B cell (primary cell): ENCODE data around the gene DIS3L2. TPM values are rescaled to one million over a fixed set of nuclear protein-coding genes. Genes with fewer than 3 reads are reported as not detected.

Experiments
- ATAC-seq: fragments of 200-7000 bp; cut with Tn5 transposase; one replicate; pipeline ENCODE4 v1.10.0; 2021; ENCODE audit warnings: low read depth, mild to moderate bottlenecking, moderate number of reproducible peaks, moderate library complexity
- CTCF ChIA-PET: fragments of 350-600 bp; sonication (Branson Sonifier 250); formaldehyde crosslinking; loops from one replicate; lab custom pipeline; 2021; ENCODE audit warnings: antibody characterized with exemption, inconsistent platforms; lab: Charles Lee
- POLR2A ChIA-PET: fragments of 350-600 bp; sonication (Branson Sonifier 250); formaldehyde crosslinking; loops from one replicate; lab custom pipeline; 2021; ENCODE audit warnings: antibody characterized with exemption; lab: Charles Lee
- DNase-seq: peaks from one replicate; pipeline ENCODE4 v3.0.0; 2013
- H2AFZ ChIP-seq: 2 replicates; pipeline ENCODE4 v1.6.1; 2012; ENCODE audit warnings: mild to moderate bottlenecking, low read depth, low read length; ENCODE audit not compliant: insufficient read depth, poor library complexity, severe bottlenecking
- H3K27ac ChIP-seq, 2 donors: 1 replicate in 1 of 2; 2 replicates in 1 of 2; pipeline ENCODE4 v1.5.1; 2012 to 2013; ENCODE audit warnings: low read length in 2 of 2, mild to moderate bottlenecking in 2 of 2, moderate library complexity in 1 of 2
- H3K27me3 ChIP-seq, 4 experiments: fragments of 200-600 bp in 1 of 4; sonication (generic) in 1 of 4; replicated peaks in 1 of 4; 1 replicate in 2 of 4; 2 replicates in 2 of 4; pipeline versions ENCODE4 v1.6.1 to v1.7.0; 2013 to 2016; ENCODE audit warnings: low read length in 3 of 4, mild to moderate bottlenecking in 2 of 4, mixed read lengths in 1 of 4, moderate library complexity in 1 of 4; ENCODE audit not compliant: insufficient read depth in 4 of 4, control insufficient read depth in 3 of 4; ENCODE audit errors: control extremely low read depth in 1 of 4
- H3K36me3 ChIP-seq, 2 experiments: replicated peaks in 1 of 2; 1 replicate in 1 of 2; 2 replicates in 1 of 2; pipeline versions ENCODE4 v1.6.1 to v1.7.1; 2013; ENCODE audit warnings: low read length in 1 of 2; ENCODE audit not compliant: insufficient read depth in 2 of 2, control insufficient read depth in 1 of 2; ENCODE audit errors: control extremely low read depth in 1 of 2, extremely low read depth in 1 of 2
- H3K4me1 ChIP-seq, 2 donors: fragments of 200-600 bp in 1 of 2; sonication (generic) in 1 of 2; 1 replicate in 1 of 2; 2 replicates in 1 of 2; pipeline versions ENCODE4 v1.5.1 to v1.6.1; 2013 to 2017; ENCODE audit warnings: low read length in 2 of 2; ENCODE audit not compliant: control insufficient read depth in 2 of 2, insufficient read depth in 2 of 2
- H3K4me2 ChIP-seq: replicated peaks from 2 replicates; pipeline ENCODE3; 2012; ENCODE audit warnings: mild to moderate bottlenecking, low read depth, low read length; ENCODE audit not compliant: poor library complexity, severe bottlenecking
- H3K4me3 ChIP-seq, 5 experiments: fragments of 200-600 bp in 1 of 5; sonication (generic) in 1 of 5; 1 replicate in 3 of 5; 2 replicates in 2 of 5; pipeline versions ENCODE4 v1.5.1 to v1.7.0; 2011 to 2016; ENCODE audit warnings: low read length in 4 of 5, mild to moderate bottlenecking in 4 of 5, low read depth in 2 of 5, control low read depth in 1 of 5, moderate library complexity in 1 of 5; ENCODE audit not compliant: insufficient read depth in 1 of 5; ENCODE audit errors: control extremely low read depth in 1 of 5, extremely low read depth in 1 of 5
- H3K79me2 ChIP-seq: fragments of 200-600 bp; sonication (generic); one replicate; pipeline ENCODE4 v1.6.0; 2016; ENCODE audit warnings: low read length; ENCODE audit not compliant: control insufficient read depth, insufficient read depth
- H3K9ac ChIP-seq: fragments of 200-600 bp; sonication (generic); 2 replicates; pipeline ENCODE4 v1.6.1; 2017; ENCODE audit warnings: mild to moderate bottlenecking, low read length, moderate library complexity
- H3K9me3 ChIP-seq, 3 donors: one replicate each; pipeline versions ENCODE4 v1.6.1 to v1.7.1; 2013; ENCODE audit warnings: low read length in 2 of 3; ENCODE audit not compliant: control insufficient read depth in 2 of 3, insufficient read depth in 1 of 3; ENCODE audit errors: control extremely low read depth in 1 of 3
- H4K20me1 ChIP-seq: 2 replicates; pipeline ENCODE4 v1.6.0; 2012; ENCODE audit warnings: mild to moderate bottlenecking, low read length; ENCODE audit not compliant: insufficient read depth, control insufficient read depth, poor library complexity, severe bottlenecking
- H3K27ac Mint-ChIP-seq: one replicate; pipeline ENCODE4 v1.8.0; 2021; ENCODE audit warnings: mixed read lengths
- H3K27me3 Mint-ChIP-seq: one replicate; pipeline ENCODE4 v1.8.0; 2021; ENCODE audit warnings: mixed read lengths
- H3K4me1 Mint-ChIP-seq: one replicate; pipeline ENCODE4 v1.8.0; 2021; ENCODE audit warnings: mixed read lengths
- H3K4me3 Mint-ChIP-seq: one replicate; pipeline ENCODE4 v1.8.0; 2021; ENCODE audit warnings: mixed read lengths
- H3K9me3 Mint-ChIP-seq: one replicate; pipeline ENCODE4 v1.8.0; 2022; ENCODE audit warnings: mixed read lengths; ENCODE audit not compliant: insufficient read depth
- CTCF ChIP-seq: fragments of 200-600 bp; IDR thresholded peaks from one replicate; pipeline ENCODE4 v1.8.0; 2022; ENCODE audit warnings: antibody characterized with exemption, mild to moderate bottlenecking
- EZH2 ChIP-seq: IDR thresholded peaks from 2 replicates; pipeline ENCODE4 v1.6.1; 2012; ENCODE audit warnings: borderline replicate concordance, low read depth, mild to moderate bottlenecking, moderate library complexity, low read length; ENCODE audit not compliant: insufficient read depth, poor library complexity, severe bottlenecking
- WGBS: methylation state at CpG from one replicate; pipeline ENCODE4 v1.1.5; 2013; ENCODE audit warnings: missing lambda C conversion rate; ENCODE audit not compliant: insufficient coverage; 5-methylcytosine and 5-hydroxymethylcytosine counted together
- intact Hi-C: fragments of 100-400 bp; cut with micrococcal nuclease; formaldehyde crosslinking; loops from one replicate; pipeline ENCODE4 v1.10.0; 2022
- polyA plus RNA-seq: library from polyadenylated mRNA; depleted of rRNA; stranded (reverse); fragments of >200 nt; gene quantifications from 2 replicates; pipeline ENCODE4 v1.2.3, GENCODE V29; 2012
- total RNA-seq, 2 donors: library from RNA; stranded (reverse); fragments of 120-200 nt in 1 of 2; gene quantifications; 1 replicate in 1 of 2; 2 replicates in 1 of 2; pipeline versions ENCODE4 v1.2.3 to v1.2.4, GENCODE V29; 2013 to 2022

Gene DIS3L2
- total and polyA plus RNA-seq, 2 donors (not counting 1 experiment from before 2014, with no cell fraction given): 34.5 to 70.1 TPM

GRCh38 chr2:231929961-231930592 is 31.4 kb upstream of the DIS3L2 start:
- H3K9me3 Mint-ChIP-seq: no peaks in the 10 kb centered on the region
- Histone ChIP-seq H3K9me3 (no peaks in the 10 kb centered on the region), H3K27me3 (peaks cover 0 to 35% (median 10%) of the 10 kb centered on the region in 4 experiments), H2AFZ (no peak overlapping the region), H3K79me2 (no peaks in the 10 kb centered on the region), H3K4me2 (no peak overlapping the region), H3K36me3 (no peaks in the 10 kb centered on the region), H3K27ac (no peak overlapping the region), H4K20me1 (no peaks in the 10 kb centered on the region), H3K4me3 (no peak overlapping the region), H3K9ac (no peak overlapping the region), H3K4me1 (peaks cover 22 to 34% of the 10 kb centered on the region in 2 donors)
- H3K27ac Mint-ChIP-seq: no peak overlapping the region
- ChIA-PET POLR2A (interaction anchor here (0.7 kb wide), 1 partner anchor 59 kb away, joined by 3 read pairs; no protein-coding TSS in a partner anchor), CTCF (interaction anchor here (0.8 to 1.4 kb wide), 2 partner anchors 13 to 212 kb away, joined by 3 to 4 read pairs; no protein-coding TSS in a partner anchor)
- intact Hi-C loops: no loop called here
- peaks cover 27% of the 10 kb centered on the region for H3K4me1 Mint-ChIP-seq
- DNase-seq (no peak), ATAC-seq (no peak)
- 67% methylated on average over 11 of the region's 11 CpGs for WGBS
- no peak overlapping the region for H3K4me3 Mint-ChIP-seq
- TF ChIP-seq EZH2: no peak
- peak; percentile 18 for TF ChIP-seq CTCF
- H3K27me3 Mint-ChIP-seq: peaks cover 43% of the 10 kb centered on the region

- Histone ChIP-seq H3K4me2 (no peak overlapping the region), H2AFZ (no peak overlapping the region), H3K4me1 (peaks cover 15 to 28% of the 10 kb centered on the region in 2 donors), H3K4me3 (no peak overlapping the region), H4K20me1 (no peaks in the 10 kb centered on the region), H3K36me3 (no peaks in the 10 kb centered on the region), H3K9me3 (no peaks in the 10 kb centered on the region), H3K27ac (no peak overlapping the region), H3K79me2 (no peaks in the 10 kb centered on the region), H3K27me3 (peaks cover 0 to 31% (median 10%) of the 10 kb centered on the region in 4 experiments), H3K9ac (no peak overlapping the region)
- peaks cover 43% of the 10 kb centered on the region for H3K27me3 Mint-ChIP-seq
- TF ChIP-seq EZH2 (no peak), CTCF (no peak)
- no peak overlapping the region for H3K4me3 Mint-ChIP-seq
- intact Hi-C loops: no loop called here
- ATAC-seq (no peak), DNase-seq (no peak)
- ChIA-PET CTCF (interaction anchor here (0.8 to 1.4 kb wide), 3 partner anchors 14 to 211 kb away, joined by 3 to 4 read pairs (median 3); no protein-coding TSS in a partner anchor), POLR2A (no interaction called here)
- H3K9me3 Mint-ChIP-seq: no peaks in the 10 kb centered on the region
- WGBS: 77% methylated on average over 6 of the region's 8 CpGs
- H3K4me1 Mint-ChIP-seq: peaks cover 27% of the 10 kb centered on the region
- H3K27ac Mint-ChIP-seq: no peak overlapping the region
Measured at GRCh38 chr2:231930593-231931281, 30.8 kb upstream of the DIS3L2 start.
